Duodenal mucosa (tissue), 2 donors: ENCODE results near the gene SLC25A36.
"Not testable (repeated sequence)": the region's sequence is repeated elsewhere in the genome, so short reads cannot be mapped to it uniquely, and the experiment has no call there.

ENCODE experiments used
- H3K27ac ChIP-seq: one replicate; pipeline ENCODE4 v1.7.0; 2013; ENCODE audit warnings: low read depth, low read length
- H3K27me3 ChIP-seq, 2 donors: one replicate each; pipeline ENCODE4 v1.7.0; 2013; ENCODE audit warnings: low read length in 2 of 2, control low read depth in 1 of 2; ENCODE audit not compliant: insufficient read depth in 2 of 2, control insufficient read depth in 1 of 2
- H3K36me3 ChIP-seq, 2 donors: one replicate each; pipeline ENCODE4 v1.7.0; 2013; ENCODE audit warnings: low read length in 2 of 2, control low read depth in 1 of 2; ENCODE audit not compliant: insufficient read depth in 2 of 2, control insufficient read depth in 1 of 2
- H3K4me1 ChIP-seq, 2 donors: one replicate each; pipeline ENCODE4 v1.7.0; 2013; ENCODE audit warnings: low read length in 2 of 2, control low read depth in 1 of 2; ENCODE audit not compliant: insufficient read depth in 2 of 2, control insufficient read depth in 1 of 2
- H3K4me3 ChIP-seq, 2 donors: one replicate each; pipeline ENCODE4 v1.7.0; 2013; ENCODE audit warnings: low read length in 2 of 2, low read depth in 1 of 2
- H3K9ac ChIP-seq, 2 donors: one replicate each; pipeline ENCODE4 v1.7.0; 2013; ENCODE audit warnings: low read length in 2 of 2, low read depth in 1 of 2
- H3K9me3 ChIP-seq, 2 donors: one replicate each; pipeline ENCODE4 v1.7.0; 2013; ENCODE audit warnings: low read length in 2 of 2, control low read depth in 1 of 2; ENCODE audit not compliant: control insufficient read depth in 1 of 2

SLC25A36 gene

DNA sequence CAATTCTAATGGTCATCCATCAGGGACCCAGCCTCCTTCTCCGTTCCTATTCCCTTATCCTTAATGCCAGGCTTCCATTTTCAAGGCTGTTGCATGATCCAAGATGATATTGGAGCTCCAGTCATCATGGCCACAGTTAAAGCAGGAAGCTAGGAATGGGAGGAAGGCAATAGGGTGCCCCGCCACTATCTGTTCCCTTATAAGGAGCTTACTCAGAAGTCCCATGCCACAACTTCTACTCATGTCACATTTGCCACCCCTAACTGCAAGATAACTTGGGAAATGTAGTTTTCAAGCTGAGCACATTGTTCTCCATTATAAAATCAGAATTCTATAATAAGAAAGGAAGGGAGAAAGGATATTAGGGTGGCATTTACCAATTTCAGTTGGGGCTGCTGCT lies 70.9 kb downstream of the SLC25A36 start:
- Histone ChIP-seq H3K9me3 (no peaks in the 10 kb centered on the region), H3K4me3 (no peak overlapping the region), H3K36me3 (no peaks in the 10 kb centered on the region), H3K27me3 (no peaks in the 10 kb centered on the region), H3K4me1 (no peaks in the 10 kb centered on the region), H3K9ac (no peak overlapping the region), H3K27ac (no peak overlapping the region)

DNA sequence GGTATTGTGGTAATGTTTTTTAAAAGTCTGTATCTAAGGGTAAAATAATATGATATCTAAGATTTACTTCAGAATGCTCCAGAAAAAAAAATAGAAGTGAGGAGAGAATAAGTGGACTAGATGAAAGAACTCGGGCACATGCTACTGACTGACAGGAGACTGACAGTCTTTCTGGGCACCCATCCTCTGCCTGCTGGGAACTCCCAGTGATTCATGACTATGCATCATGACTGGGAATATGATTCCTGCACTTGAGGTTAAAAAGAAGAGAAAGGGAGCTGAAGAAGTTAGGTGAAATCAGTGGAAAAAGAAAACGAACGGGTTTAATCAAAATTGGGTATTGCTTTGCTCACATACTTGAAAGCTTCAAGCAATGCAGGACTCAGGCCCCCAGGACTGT lies 73.8 kb downstream of the SLC25A36 start:
- no peaks in the 10 kb centered on the region for H3K27me3 ChIP-seq
- no peak overlapping the region for H3K27ac ChIP-seq
- H3K4me1 ChIP-seq: no peaks in the 10 kb centered on the region
- no peaks in the 10 kb centered on the region for H3K36me3 ChIP-seq
- H3K9me3 ChIP-seq: no peaks in the 10 kb centered on the region
- no peak overlapping the region for H3K4me3 ChIP-seq
- H3K9ac ChIP-seq: no peak overlapping the region

DNA sequence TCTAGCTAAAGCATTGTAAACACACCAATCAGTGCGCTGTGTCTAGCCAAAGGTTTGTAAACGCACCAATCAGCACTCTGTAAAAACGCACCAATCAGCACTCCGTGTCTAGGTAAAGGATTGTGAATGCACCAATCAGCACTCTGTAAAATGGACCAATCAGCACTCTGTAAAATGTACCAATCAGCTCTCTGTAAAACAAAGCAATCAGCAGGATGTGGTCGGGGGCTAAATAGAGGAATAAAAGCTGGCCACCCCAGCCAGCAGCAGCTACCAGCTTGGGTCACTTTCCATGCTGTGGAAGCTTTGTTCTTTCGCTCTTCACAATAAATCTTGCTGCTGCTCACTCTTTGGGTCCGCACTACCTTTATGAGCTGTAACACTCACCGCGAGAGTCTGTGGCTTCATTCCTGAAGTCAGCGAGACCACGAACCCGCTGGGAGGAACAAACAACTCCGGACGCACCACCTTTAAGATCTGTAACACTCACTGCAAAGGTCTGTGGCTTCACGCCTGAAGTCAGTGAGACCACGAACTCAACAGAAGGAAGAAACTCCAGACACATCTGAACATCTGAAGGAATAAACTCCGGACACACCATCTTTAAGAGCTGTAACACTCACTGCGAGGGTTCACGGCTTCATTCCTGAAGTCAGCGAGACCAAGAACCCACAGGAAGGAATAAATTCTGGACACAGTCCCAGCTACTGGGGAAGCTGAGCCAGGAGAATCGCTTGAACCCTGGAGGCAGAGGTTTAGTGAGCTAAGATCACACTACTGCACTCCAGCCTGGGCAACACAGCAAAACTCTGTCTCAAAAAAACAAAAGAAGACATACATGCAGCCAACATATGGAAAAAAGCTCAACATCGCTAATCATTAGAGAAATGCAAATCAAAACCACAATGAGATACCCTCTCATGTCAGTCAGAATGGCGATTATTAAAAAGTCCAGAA lies 76.0 kb downstream of the SLC25A36 start:
- H3K4me3 ChIP-seq, H3K9me3 ChIP-seq, H3K9ac ChIP-seq, H3K4me1 ChIP-seq, H3K27ac ChIP-seq, H3K36me3 ChIP-seq, H3K27me3 ChIP-seq: not testable (repeated sequence)

DNA sequence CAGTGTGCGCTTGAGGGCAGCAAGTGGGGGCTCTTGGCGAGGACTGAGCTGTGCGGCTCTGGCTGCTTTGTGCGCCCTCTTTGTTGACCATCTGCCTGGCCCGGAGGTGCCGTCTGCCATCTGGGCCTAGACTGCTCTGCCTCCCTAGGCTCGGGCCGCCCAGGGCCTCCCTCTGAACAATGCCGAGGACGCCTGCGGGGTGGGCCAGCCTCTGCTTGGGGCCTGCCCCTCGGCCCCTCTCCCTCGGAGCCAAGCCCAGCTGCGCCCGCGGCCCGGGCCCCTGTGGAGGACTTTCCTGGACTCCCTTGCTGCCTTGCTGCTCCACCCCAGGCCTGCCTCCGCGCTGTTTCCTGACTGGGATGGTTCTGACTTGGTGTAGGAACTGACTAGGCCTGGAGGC lies 77.6 kb downstream of the SLC25A36 start:
- H3K4me3 ChIP-seq: no peak overlapping the region
- H3K27me3 ChIP-seq: no peaks in the 10 kb centered on the region
- H3K9me3 ChIP-seq: no peaks in the 10 kb centered on the region
- no peaks in the 10 kb centered on the region for H3K4me1 ChIP-seq
- H3K27ac ChIP-seq: no peak overlapping the region
- H3K36me3 ChIP-seq: no peaks in the 10 kb centered on the region
- H3K9ac ChIP-seq: no peak overlapping the region

DNA sequence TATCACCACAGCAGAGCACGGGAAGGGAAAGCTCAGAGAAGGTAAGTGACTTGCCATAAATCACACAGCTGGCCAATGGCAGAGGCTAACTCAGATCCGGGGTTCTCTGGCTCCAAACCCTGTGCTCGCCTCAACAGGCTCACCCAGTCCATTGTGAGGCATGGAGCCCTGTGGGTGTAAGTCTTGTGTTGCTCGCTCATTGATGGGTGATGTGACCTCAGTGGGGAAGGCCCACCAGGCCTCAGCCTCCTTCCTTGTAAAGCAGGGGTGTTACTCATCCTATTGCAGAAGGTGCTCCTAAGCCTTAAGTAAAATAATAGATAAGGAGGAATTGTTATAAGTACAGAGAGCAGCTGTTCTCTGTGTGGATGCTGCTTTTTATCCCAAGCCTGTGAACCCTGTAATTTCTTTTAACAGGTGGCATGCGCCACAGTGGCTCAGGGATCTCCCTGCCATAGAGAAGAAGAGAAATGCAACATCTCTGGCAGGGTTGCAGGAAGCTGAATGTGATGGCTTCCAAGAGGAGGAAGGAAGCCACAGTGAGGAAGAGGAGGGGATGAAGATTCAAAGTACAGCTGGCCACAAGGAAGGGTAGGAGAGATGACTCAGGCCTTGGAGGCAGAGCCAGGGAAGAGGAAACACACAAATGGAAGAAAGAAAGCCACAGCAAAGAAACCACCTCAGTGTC lies 78.7 kb downstream of the SLC25A36 start:
- Histone ChIP-seq H3K4me3 (no peak overlapping the region), H3K4me1 (no peaks in the 10 kb centered on the region), H3K27me3 (no peaks in the 10 kb centered on the region), H3K36me3 (no peaks in the 10 kb centered on the region), H3K9ac (no peak overlapping the region), H3K27ac (no peak overlapping the region), H3K9me3 (no peaks in the 10 kb centered on the region)

DNA sequence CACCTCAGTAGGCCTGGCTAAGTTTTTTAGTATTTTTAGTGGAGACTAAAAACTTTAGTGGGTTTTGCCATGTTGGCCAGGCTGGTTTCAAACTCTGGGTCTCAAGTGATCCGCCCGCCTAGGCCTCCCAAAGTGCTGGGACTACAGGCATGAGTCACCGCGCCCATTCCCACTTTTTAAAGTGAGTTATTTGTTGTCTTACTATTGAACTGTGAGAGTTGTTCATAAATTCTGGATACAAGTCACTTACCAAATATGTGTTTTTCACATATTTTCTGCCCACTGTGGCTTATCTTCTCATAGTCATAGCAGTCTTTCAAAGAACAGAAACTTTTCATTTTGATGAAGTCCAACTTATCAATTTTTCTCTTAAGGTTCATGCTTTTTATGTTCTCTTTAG lies 79.6 kb downstream of the SLC25A36 start:
- Histone ChIP-seq H3K4me1 (no peaks in the 10 kb centered on the region), H3K27ac (no peak overlapping the region), H3K4me3 (no peak overlapping the region), H3K9ac (no peak overlapping the region), H3K9me3 (no peaks in the 10 kb centered on the region), H3K27me3 (no peaks in the 10 kb centered on the region), H3K36me3 (no peaks in the 10 kb centered on the region)
